Stimulated activated CD4-positive, alpha-beta T cell treated with anti-CD3 and anti-CD28 coated beads, TNF-alpha, amount 100 ng/mL, for 24 hours (primary cell): ENCODE measurements around the gene DNAJC5.
"Not testable (repeated sequence)": the region's sequence is repeated elsewhere in the genome, so short reads cannot be mapped to it uniquely, and the experiment has no call there.

Source experiments
- DNase-seq, 3 experiments: peaks; one replicate each; pipeline ENCODE4 v3.0.0-alpha.2; 2020; ENCODE audit warnings: low read depth in 3 of 3

DNAJC5 gene

GRCh38 chr20:63894358-63895201, at the start of gene DNAJC5:
DNAJC5 (plus strand) TSS chr20:63895126; CDS start chr20:63928346, 33,220 bp downstream.
- peak; percentile 93 to 94 (median 94) for DNase-seq

- DNase-seq = no peak
Measured at GRCh38 chr20:63846128-63846771, 48.7 kb upstream of the DNAJC5 start.

DNA sequence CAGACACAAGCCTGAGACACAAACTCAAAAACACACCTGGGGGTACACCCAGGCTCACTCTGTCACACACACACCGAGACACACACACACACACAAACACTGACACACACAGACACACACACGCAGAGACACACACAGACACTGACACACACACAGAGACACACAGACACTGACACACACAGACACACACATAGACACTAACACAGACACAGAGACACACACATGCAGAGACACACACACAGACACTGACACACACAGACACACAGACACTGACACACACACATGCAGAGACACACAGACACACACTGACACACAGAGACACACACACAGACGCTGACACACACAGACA, 48.1 kb upstream of the DNAJC5 start:
- DNase-seq = no peak

- no peak for DNase-seq
Measured at GRCh38 chr20:63847237-63848002, 47.5 kb upstream of the DNAJC5 start.

GRCh38 chr20:63848003-63848911, 46.7 kb upstream of the DNAJC5 start:
- DNase-seq = no peak

- peak; percentile 29 to 63 (median 43) for DNase-seq
Measured at GRCh38 chr20:63850689-63851547, 44.0 kb upstream of the DNAJC5 start.

DNA sequence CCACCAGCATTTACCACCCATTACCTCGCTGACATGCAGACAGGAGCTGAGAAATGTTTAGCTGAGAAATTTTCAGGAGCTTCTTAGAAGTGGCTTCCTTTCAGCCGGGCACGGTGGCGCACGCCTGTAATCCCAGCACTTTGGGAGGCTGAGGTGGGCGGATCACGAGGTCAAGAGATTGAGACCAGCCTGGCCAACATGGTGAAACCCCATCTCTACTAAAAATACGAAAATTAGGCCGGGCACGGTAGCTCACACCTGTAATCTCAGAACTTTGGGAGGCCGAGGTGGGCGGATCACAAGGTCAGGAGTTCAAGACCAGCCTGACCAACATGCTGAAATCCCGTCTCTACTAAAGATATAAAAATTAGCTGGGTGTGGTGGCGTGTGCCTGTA, 43.4 kb upstream of the DNAJC5 start:
- not testable (repeated sequence) for DNase-seq

GRCh38 chr20:63853733-63854068, 41.2 kb upstream of the DNAJC5 start:
- not testable (repeated sequence) for DNase-seq

DNA sequence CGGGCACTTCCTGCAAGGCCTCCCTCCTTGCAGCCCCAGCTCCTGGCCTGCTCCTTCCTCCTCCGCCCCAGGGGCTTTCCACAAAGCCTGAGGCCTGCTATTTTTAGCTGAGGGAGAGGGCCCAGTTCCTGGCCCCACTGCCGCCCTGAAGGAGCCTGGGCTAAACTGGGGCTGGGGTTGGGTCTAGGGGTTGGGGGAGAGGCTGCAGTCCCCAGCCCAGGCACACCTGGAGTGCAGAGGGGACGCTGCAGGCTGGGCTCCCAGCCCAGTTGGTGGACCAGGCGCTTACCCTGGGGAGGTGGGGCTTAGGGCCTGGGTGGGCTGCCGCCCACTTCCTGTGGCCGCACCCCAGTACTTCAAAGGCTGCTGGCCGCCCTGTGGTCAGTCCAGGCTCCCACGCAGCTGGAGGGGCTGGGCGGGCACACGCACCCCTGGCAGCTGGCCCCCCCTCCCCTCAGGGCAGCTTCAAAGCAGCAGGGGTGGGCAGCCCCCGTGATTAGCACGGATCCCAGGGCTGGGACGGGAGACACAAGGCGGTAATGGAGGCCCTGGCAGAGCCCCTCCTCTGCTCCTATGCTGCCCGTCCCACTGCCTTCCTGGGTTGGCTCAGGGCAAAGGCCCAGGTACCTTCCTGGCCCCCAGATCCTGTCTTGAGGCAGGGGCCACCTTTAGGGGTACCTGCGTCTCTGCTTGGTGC, 40.7 kb upstream of the DNAJC5 start:
- DNase-seq = no peak

DNA sequence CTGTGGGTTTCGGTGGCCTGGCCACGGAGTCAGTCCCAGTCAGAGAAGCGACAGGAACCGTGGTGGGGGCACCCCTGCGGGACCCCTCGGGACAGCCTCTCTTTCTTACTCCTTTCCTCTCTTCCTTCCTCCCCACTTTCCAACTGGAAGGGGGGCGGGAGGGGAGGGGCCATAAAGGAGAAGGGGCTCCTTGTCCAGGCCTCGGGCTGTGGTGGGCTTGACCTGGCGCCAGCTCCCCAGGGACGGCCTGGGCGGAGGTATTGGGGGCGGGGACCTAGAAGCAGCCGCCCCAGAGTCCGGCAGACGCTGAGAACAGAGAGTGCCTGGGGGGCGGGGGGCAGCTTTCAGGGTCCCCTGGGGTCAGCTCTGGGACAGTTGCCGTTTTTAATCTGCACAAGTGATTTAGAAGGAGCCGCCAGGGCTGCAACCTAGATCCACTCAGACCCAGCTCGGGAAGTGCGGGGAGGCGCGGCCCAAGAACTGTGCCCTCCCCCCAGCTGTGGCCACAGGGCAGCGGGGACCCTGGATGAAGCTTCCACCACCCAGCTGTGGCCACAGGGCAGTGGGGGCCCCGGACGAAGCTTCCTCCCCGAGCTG, 40.1 kb upstream of the DNAJC5 start:
- no peak for DNase-seq

DNA sequence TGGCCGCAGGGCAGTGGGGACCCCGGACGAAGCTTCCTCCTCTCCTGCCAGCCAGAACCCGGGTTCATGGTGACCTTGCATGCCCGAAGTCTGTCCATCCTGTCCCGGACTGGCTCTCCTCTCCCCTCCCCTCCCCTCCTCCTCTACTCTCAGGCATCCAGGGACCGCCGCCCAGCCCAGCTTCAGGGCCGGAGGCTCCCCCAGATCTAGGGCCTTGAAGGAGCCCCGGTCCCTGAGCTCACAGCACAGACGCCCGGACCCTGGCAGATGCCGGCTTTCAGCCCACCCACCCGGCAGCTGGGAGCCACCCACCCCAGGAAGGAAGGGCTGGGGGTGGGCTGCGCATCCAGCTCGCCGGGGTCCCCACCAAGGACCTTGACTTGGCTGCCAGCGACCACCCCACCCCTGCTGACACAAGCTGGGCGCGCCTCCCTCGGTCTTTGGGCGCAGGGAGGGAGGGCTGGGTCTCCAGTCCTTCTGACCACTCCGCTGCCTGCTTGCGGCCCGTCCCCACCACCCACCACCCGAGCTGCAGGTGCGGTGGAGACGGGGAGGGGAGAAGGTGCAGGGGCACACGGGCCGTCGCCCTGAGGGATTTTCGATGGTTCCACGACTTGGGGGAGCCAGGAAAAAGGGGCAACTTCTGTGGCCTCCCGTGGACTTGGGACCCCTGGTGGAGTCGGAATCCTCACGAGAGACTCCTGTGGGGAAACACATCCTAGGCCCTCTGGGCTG, 39.4 kb upstream of the DNAJC5 start:
- no peak for DNase-seq

DNA sequence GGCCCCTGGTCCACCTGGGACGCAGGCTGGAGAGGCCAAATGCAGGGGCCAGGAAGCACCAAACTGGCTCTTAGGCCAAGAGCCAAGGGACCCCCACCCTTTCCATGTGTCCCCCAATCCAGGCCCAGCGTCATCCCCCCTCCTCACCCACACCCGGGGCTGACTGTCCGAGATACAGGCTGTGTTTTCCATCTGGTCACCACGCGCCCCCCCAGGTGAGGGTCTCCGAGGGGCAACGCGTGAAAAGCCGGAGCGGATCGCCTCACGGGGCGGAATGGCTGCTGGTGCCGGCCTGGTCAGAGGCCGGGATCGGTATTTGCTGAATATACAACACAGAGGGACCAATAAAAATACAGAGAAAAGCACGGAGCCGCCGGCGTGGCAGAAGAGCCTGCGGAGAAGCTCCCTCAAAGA, 38.8 kb upstream of the DNAJC5 start:
- no peak for DNase-seq

- DNase-seq = no peak
Measured at GRCh38 chr20:63857764-63858392, 37.0 kb upstream of the DNAJC5 start.

- DNase-seq = no peak
Measured at GRCh38 chr20:63858393-63859165, 36.3 kb upstream of the DNAJC5 start.

GRCh38 chr20:63859166-63859699, 35.7 kb upstream of the DNAJC5 start:
- no peak for DNase-seq

DNA sequence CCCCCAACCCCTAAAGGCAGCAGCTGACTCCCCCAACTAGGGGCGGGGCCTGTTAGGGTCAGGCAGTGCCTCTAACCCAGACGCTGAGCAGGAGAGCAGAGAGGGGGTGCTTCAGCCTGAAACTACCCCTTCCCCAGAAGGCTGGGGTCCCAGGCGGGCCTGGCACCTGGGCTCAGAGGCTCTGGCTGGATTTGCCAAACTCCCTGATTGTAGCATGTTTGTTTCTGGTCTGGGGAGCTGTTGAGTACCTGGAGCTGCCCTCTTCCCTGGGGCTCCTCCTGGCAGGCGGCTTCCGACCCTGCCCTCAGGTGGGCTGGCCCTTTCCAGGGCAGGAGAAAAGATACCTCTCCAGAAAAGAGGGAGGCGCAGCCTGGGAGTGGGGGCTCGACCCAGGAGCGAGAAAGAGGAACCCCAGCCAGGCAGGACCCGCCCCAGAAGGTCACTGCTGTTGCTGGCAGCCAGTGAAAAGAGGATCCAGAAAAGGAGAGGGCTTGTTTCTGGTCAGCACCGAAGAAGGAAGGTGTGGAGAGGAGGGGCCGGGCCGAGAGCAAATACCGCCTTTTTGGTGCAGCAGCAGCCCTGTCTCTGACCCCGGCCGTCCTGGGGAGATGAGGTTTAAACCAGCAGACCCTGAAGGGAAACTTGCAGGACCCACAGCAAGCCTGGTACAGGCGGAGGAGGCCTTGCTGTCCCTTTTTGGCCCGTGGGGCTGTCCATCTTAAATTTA, 34.4 kb upstream of the DNAJC5 start:
- no peak for DNase-seq
